Smooth muscle cell (in vitro differentiated cells): ENCODE results near the gene REL. TPM values are rescaled to one million over a fixed set of nuclear protein-coding genes. Genes with fewer than 3 reads are reported as not detected.
"Not testable (repeated sequence)": the region's sequence is repeated elsewhere in the genome, so short reads cannot be mapped to it uniquely, and the experiment has no call there.

Source experiments
- DNase-seq: peaks from one replicate; lab custom pipeline; 2025; ENCODE audit not compliant: unreplicated experiment; lab: John Stamatoyannopoulos, UW
- H2AFZ ChIP-seq: fragments of 200-600 bp; sonication (generic); 2 replicates; pipeline ENCODE4 v1.6.0; 2016; ENCODE audit warnings: antibody characterized with exemption, low read depth, mild to moderate bottlenecking
- H3F3A ChIP-seq: fragments of 200-600 bp; sonication (generic); 2 replicates; pipeline ENCODE4 v1.6.0; 2017; ENCODE audit warnings: antibody characterized with exemption, low read depth
- H3K27ac ChIP-seq: fragments of 200-600 bp; sonication (generic); 2 replicates; pipeline ENCODE4 v1.5.1; 2016; ENCODE audit warnings: low read depth, mild to moderate bottlenecking
- H3K27me3 ChIP-seq: fragments of 200-600 bp; sonication (generic); 2 replicates; pipeline ENCODE4 v1.6.1; 2016; ENCODE audit warnings: low read depth, mild to moderate bottlenecking
- H3K36me3 ChIP-seq: fragments of 200-600 bp; sonication (generic); 2 replicates; pipeline ENCODE4 v1.5.1; 2016; ENCODE audit warnings: low read depth
- H3K4me1 ChIP-seq: fragments of 200-600 bp; sonication (generic); 2 replicates; pipeline ENCODE4 v1.5.1; 2016; ENCODE audit warnings: low read depth
- H3K4me2 ChIP-seq: fragments of 200-600 bp; sonication (generic); 2 replicates; pipeline ENCODE4 v1.6.0; 2016; ENCODE audit warnings: mild to moderate bottlenecking
- H3K4me3 ChIP-seq: fragments of 200-600 bp; sonication (generic); 2 replicates; pipeline ENCODE4 v1.5.1; 2016; ENCODE audit warnings: mild to moderate bottlenecking
- H3K79me2 ChIP-seq: fragments of 200-600 bp; sonication (generic); 2 replicates; pipeline ENCODE4 v1.6.0; 2016; ENCODE audit warnings: low read depth, mild to moderate bottlenecking
- H3K9ac ChIP-seq: fragments of 200-600 bp; sonication (generic); 2 replicates; pipeline ENCODE4 v1.6.0; 2016; ENCODE audit warnings: low read depth
- H3K9me3 ChIP-seq: fragments of 200-600 bp; sonication (generic); replicated peaks from 2 replicates; pipeline ENCODE4 v1.5.1; 2016; ENCODE audit warnings: low read depth
- H4K20me1 ChIP-seq: fragments of 200-600 bp; sonication (generic); 2 replicates; pipeline ENCODE4 v1.6.0; 2016; ENCODE audit warnings: low read depth
- WGBS: methylation state at CpG from one replicate; pipeline ENCODE4 v1.1.7; 2016; ENCODE audit warnings: low lambda C conversion rate; 5-methylcytosine and 5-hydroxymethylcytosine counted together
- polyA plus RNA-seq: library from polyadenylated mRNA; unstranded; fragments of >200 nt; fragmentation: Nextera tagmentation; extraction: Ambion mirVana; gene quantifications from 2 replicates; pipeline ENCODE4 v1.2.1, GENCODE V29; 2016
- total RNA-seq: library from RNA; depleted of rRNA; stranded (reverse); fragments of >200 nt; gene quantifications from 2 replicates; pipeline ENCODE4 v1.2.3, GENCODE V29; 2014
- TF ChIP-seq, protein P1 (sequence below): fragments of 200-600 bp; sonication (generic); IDR thresholded peaks from 2 replicates; pipeline ENCODE4 v1.5.1; 2017; ENCODE audit warnings: borderline replicate concordance, mild to moderate bottlenecking, antibody characterized with exemption; ENCODE audit not compliant: insufficient read depth, poor library complexity, severe bottlenecking

REL gene
- total and polyA plus RNA-seq, 2 experiments from 2014 or later: 2.3 to 15.3 TPM

GRCh38 chr2:60884800-60885199, 3.4 kb downstream of the REL start:
- Histone ChIP-seq H3K36me3 (no peaks in the 10 kb centered on the region), H3K27ac (no peak overlapping the region), H3K4me3 (peak overlapping the region; percentile 76), H3K4me1 (peaks cover 17% of the 10 kb centered on the region), H3K4me2 (peak overlapping the region; percentile 84), H3K79me2 (peaks cover 54% of the 10 kb centered on the region), H3K9ac (no peak overlapping the region), H3K27me3 (no peaks in the 10 kb centered on the region), H2AFZ (no peak overlapping the region), H3F3A (no peaks in the 10 kb centered on the region), H3K9me3 (no peaks in the 10 kb centered on the region), H4K20me1 (peaks cover 45% of the 10 kb centered on the region)
- WGBS: 78% methylated on average over 2 of the region's 2 CpGs
- no peak for DNase-seq
- TF ChIP-seq, protein P1, sequence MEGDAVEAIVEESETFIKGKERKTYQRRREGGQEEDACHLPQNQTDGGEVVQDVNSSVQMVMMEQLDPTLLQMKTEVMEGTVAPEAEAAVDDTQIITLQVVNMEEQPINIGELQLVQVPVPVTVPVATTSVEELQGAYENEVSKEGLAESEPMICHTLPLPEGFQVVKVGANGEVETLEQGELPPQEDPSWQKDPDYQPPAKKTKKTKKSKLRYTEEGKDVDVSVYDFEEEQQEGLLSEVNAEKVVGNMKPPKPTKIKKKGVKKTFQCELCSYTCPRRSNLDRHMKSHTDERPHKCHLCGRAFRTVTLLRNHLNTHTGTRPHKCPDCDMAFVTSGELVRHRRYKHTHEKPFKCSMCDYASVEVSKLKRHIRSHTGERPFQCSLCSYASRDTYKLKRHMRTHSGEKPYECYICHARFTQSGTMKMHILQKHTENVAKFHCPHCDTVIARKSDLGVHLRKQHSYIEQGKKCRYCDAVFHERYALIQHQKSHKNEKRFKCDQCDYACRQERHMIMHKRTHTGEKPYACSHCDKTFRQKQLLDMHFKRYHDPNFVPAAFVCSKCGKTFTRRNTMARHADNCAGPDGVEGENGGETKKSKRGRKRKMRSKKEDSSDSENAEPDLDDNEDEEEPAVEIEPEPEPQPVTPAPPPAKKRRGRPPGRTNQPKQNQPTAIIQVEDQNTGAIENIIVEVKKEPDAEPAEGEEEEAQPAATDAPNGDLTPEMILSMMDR: no peak

GRCh38 chr2:60885683-60886082, 4.3 kb downstream of the REL start:
- TF ChIP-seq, protein P1: no peak
- DNase-seq: no peak
- H3K9ac ChIP-seq: no peak overlapping the region
- H3K4me1 ChIP-seq: peaks cover 17% of the 10 kb centered on the region
- no peak overlapping the region for H2AFZ ChIP-seq
- H3F3A ChIP-seq: no peaks in the 10 kb centered on the region
- no peaks in the 10 kb centered on the region for H3K9me3 ChIP-seq
- H4K20me1 ChIP-seq: peaks cover 51% of the 10 kb centered on the region
- no peaks in the 10 kb centered on the region for H3K36me3 ChIP-seq
- H3K4me3 ChIP-seq: peak overlapping the region; percentile 9
- H3K79me2 ChIP-seq: peaks cover 57% of the 10 kb centered on the region
- H3K27me3 ChIP-seq: no peaks in the 10 kb centered on the region
- peak overlapping the region; percentile 84 for H3K4me2 ChIP-seq
- H3K27ac ChIP-seq: no peak overlapping the region
- 69% methylated on average over 2 of the region's 2 CpGs for WGBS

DNA sequence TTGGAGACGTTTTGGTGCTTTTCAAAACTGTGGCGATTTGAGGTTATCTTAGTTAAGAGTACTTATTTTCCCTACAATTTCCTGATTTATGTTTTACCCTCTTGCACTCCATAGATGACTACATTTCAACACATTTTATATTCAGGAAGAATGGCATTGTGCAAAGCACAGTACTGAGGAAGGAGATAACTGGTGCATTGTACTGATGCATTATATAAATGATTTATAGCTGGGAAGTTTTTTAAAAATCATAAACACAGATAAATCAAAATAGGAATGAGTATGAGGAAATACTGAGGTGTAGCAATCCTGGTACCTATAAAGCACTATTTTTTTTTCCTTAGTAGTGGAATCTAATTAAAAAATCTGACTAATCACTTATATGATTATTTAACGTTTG, 5.6 kb downstream of the REL start:
- no peak for DNase-seq
- H3K4me2 ChIP-seq: no peak overlapping the region
- H2AFZ ChIP-seq: no peak overlapping the region
- peaks cover 53% of the 10 kb centered on the region for H4K20me1 ChIP-seq
- no peak overlapping the region for H3K4me3 ChIP-seq
- no peak overlapping the region for H3K27ac ChIP-seq
- H3K36me3 ChIP-seq: no peaks in the 10 kb centered on the region
- H3K9me3 ChIP-seq: no peaks in the 10 kb centered on the region
- H3K27me3 ChIP-seq: no peaks in the 10 kb centered on the region
- 85% methylated on average over 3 of the region's 3 CpGs for WGBS
- peaks cover 17% of the 10 kb centered on the region for H3K4me1 ChIP-seq
- no peak overlapping the region for H3K9ac ChIP-seq
- TF ChIP-seq, protein P1: no peak
- H3F3A ChIP-seq: no peaks in the 10 kb centered on the region
- H3K79me2 ChIP-seq: peaks cover 57% of the 10 kb centered on the region

- TF ChIP-seq, protein P1: no peak
- H4K20me1 ChIP-seq: peaks cover 41% of the 10 kb centered on the region
- peaks cover 5% of the 10 kb centered on the region for H3K4me1 ChIP-seq
- no peaks in the 10 kb centered on the region for H3K27me3 ChIP-seq
- H3K9ac ChIP-seq: no peak overlapping the region
- no peak overlapping the region for H3K4me3 ChIP-seq
- H3K4me2 ChIP-seq: no peak overlapping the region
- no peak for DNase-seq
- no peak overlapping the region for H3K27ac ChIP-seq
- H3F3A ChIP-seq: no peaks in the 10 kb centered on the region
- H3K36me3 ChIP-seq: no peaks in the 10 kb centered on the region
- H2AFZ ChIP-seq: no peak overlapping the region
- no peaks in the 10 kb centered on the region for H3K9me3 ChIP-seq
- 96% methylated on average over 2 of the region's 2 CpGs for WGBS
- peaks cover 45% of the 10 kb centered on the region for H3K79me2 ChIP-seq
Observed at GRCh38 chr2:60888853-60889252, 7.5 kb downstream of the REL start.

DNA sequence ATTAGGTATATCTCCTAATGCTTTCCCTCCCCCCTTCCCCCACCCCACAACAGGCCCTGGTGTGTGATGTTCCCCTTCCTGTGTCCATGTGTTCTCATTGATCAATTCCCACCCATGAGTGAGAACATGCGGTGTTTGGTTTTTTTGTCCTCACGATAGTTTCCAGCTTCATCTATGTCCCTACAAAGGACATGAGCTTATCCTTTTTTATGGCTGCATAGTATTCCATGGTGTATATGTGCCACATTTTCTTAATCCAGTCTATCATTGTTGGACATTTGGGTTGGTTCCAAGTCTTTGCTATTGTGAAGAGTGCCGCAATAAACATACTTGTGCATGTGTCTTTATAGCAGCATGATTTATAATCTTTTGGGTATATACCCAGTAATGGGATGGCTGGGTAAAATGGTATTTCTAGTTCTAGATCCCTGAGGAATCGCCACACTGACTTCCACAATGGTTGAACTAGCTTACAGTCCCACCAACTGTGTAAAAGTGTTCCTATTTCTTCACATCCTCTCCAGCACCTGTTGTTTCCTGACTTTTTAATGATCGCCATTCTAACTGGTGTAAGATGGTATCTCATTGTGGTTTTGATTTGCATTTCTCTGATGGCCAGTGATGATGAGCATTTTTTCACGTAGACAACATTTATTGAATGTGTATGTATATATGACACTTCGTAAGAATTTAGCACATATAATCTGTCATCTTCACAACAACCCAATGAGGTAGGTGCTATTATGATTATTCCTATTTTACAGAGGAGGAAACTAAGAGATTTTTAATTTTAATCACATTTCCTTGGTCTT, 8.4 kb downstream of the REL start:
- H3K27me3 ChIP-seq, H2AFZ ChIP-seq, H3K27ac ChIP-seq, H3K9ac ChIP-seq, H3F3A ChIP-seq, H3K4me3 ChIP-seq, H3K9me3 ChIP-seq, H3K4me2 ChIP-seq, DNase-seq, H3K36me3 ChIP-seq, H3K4me1 ChIP-seq: not testable (repeated sequence)
- peaks cover 36% of the 10 kb centered on the region for H3K79me2 ChIP-seq
- H4K20me1 ChIP-seq: peaks cover 41% of the 10 kb centered on the region
- WGBS: 96% methylated on average over 7 of the region's 7 CpGs
